GM13977 (cell line): ENCODE measurements around the gene TRDN.
"Not testable (repeated sequence)": the region's sequence is repeated elsewhere in the genome, so short reads cannot be mapped to it uniquely, and the experiment has no call there.

Experiments used
- DNase-seq: peaks from one replicate; pipeline ENCODE4 v3.0.0; 2012; ENCODE audit warnings: low spot score
- in situ Hi-C: fragments of 300-500 bp; cut with MboI; formaldehyde crosslinking; loops from one replicate; pipeline ENCODE4 v1.12.0; 2022; ENCODE audit warnings: low sequenced_read_pairs, low pct_unique_long_range_greater_than_20kb, mixed read lengths, inconsistent platforms; ENCODE audit not compliant: unreplicated experiment
- TF ChIP-seq, protein P1 (sequence below): IDR thresholded peaks from 2 replicates; pipeline ENCODE4 v1.5.1; 2012; ENCODE audit warnings: mild to moderate bottlenecking, control low read depth; ENCODE audit not compliant: insufficient read depth; ENCODE audit errors: extremely low read depth, missing control alignments

The TRDN gene

DNA sequence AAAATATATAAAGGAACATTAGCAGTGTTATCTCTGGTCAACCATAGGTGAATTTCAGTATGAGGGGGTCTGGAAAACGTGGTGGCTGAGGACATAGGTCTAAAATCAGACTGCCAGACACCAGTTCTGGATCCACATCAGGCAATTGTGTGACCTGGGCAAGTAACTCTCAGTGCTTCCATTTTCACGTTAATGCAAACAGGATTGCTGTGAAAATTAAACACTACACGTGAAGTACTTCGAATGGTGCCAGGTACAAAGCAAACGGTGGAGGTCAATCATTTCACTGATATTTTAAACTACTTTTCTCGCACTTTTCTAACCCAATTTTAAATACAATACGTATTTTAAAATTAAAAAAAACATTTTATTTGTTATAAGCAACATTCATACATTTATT is 315.7 kb downstream of the TRDN start:
- DNase-seq = no peak
- in situ Hi-C loops = no loop called here

DNA sequence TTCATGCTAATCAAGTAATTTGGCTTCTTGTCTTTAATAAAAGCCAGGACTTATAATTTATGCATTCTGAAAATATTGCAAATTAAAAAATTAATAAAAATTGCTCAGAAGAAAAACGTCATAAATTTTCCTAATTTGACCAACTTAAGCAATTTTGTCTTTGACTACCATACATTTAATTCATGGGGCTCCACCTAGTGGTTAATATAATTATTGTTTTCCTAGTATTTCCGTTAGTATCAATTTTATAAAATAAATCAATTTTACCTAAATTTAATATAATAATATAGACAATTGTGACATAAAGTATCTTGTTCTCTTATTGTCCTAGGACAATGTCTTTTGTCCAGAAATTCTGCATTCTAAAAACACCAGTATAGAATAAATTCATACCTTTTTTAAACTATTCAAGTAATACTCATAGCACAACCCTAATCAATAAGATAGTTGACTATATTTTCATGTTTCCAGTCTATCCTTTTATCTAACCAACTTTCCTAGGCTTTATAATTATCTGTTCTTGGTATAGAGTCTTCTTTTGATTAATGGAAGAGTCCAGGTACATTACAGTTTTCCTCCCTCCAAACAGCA is 319.9 kb downstream of the TRDN start:
- in situ Hi-C loops = no loop called here
- TF ChIP-seq, protein P1, sequence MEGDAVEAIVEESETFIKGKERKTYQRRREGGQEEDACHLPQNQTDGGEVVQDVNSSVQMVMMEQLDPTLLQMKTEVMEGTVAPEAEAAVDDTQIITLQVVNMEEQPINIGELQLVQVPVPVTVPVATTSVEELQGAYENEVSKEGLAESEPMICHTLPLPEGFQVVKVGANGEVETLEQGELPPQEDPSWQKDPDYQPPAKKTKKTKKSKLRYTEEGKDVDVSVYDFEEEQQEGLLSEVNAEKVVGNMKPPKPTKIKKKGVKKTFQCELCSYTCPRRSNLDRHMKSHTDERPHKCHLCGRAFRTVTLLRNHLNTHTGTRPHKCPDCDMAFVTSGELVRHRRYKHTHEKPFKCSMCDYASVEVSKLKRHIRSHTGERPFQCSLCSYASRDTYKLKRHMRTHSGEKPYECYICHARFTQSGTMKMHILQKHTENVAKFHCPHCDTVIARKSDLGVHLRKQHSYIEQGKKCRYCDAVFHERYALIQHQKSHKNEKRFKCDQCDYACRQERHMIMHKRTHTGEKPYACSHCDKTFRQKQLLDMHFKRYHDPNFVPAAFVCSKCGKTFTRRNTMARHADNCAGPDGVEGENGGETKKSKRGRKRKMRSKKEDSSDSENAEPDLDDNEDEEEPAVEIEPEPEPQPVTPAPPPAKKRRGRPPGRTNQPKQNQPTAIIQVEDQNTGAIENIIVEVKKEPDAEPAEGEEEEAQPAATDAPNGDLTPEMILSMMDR = no peak
- DNase-seq = no peak

More for the DNA sequence above, 315.7 kb downstream of the TRDN start:
- TF ChIP-seq, protein P1 = no peak

DNA sequence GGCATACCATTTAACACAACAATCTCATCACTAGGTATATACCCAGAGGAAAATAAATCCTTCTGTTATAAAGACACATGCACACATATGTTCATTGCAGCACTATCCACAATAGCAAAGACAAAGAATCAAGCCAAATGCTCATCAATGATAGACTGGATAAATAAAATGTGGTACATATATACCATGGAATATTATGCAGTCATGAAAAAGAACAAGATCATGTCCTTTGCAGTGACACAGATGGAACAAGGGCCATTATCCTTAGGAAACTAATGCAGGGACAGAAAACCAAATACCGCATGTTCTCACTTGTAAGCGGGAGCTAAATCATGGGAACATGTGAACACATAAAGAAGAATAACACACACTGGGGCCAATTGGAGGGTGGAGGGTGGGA is 322.3 kb downstream of the TRDN start:
- in situ Hi-C loops, DNase-seq: not testable (repeated sequence)

DNA sequence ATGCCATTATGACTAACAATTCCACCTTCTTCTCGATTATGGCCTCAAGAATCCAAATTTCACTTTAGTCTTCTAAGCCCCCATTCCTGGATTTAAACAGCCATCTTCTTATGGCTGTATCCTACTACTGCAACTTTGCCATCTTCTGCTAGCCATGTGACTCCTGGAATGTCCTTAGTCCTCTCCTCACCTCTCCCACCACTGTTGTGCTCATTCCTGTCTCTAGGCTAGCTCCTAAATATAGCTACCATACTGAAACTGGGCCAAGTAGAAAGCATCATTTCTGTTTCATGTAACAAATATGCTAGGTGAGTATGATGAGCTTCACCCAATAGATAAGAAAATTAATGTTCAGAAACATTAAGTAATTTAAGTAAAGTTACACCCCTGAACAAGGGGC is 327.6 kb downstream of the TRDN start:
- TF ChIP-seq, protein P1 = no peak
- in situ Hi-C loops = no loop called here

DNA sequence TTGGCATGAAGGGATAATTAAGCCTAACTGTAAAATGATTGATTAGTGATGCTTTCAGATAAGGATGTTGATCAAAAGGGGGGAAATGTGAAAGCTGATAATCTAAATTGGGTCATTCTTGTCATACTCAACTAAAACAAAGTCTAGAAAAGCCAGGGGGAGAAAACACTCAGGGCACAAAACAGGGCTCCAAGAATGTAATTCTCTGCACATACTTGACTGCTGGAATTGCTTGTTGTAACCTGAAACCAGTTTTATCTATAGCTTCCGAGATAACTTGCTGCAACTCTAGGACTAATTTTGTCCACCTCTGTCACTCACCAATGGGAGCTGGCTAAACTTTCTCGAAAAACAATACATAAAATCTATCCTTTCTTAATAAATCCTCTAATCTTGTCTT is 330.4 kb downstream of the TRDN start:
- TF ChIP-seq, protein P1 = no peak
- in situ Hi-C loops = no loop called here
- no peak for DNase-seq

More for the DNA sequence above, 327.6 kb downstream of the TRDN start:
- DNase-seq = no peak

DNA sequence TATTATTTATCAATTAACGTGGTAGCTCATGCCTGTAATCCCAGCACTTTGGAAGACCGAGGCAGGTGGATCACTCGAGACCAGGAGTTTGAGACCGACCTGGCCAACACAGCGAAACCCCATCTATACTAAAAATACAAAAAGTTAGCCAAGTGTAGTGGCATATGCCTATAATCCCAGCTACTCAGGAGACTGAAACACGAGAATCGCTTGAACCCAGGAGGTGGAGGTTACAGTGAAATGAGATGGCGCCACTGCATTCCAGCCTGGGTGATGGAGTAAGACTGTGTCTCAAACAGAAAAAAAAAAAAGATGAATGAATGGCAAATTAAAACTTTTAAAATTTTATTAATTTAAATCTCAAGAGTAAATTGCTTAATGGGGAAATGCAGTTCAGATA is 341.1 kb downstream of the TRDN start:
- no peak for DNase-seq
- TF ChIP-seq, protein P1 = no peak
- in situ Hi-C loops = no loop called here

DNA sequence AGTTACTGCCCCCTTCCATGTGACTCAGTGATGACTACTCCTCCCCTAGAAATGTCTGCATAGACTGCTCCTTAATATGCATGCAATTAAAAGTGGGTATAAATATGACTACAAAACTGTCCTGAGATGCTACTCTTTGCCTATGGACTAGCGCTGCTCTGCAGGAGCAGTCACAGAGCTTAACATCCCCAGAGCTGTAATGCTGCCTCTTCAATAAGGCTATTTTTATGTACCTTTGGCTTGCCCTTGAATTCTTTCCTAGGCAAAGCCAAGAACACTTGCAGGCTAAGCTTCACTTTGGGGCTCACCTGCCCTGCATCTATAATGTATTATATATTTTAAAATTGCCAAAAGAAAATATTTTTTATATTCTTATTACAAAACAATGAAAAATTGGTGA is 341.6 kb downstream of the TRDN start:
- in situ Hi-C loops = no loop called here
- DNase-seq = no peak
- TF ChIP-seq, protein P1 = no peak
